NCI-H1092 (cell line): ENCODE data around the gene CDK14.

Experiments used
- DNase-seq: peaks from one replicate; lab custom pipeline; 2025; lab: John Stamatoyannopoulos, UW

CDK14 gene

DNA sequence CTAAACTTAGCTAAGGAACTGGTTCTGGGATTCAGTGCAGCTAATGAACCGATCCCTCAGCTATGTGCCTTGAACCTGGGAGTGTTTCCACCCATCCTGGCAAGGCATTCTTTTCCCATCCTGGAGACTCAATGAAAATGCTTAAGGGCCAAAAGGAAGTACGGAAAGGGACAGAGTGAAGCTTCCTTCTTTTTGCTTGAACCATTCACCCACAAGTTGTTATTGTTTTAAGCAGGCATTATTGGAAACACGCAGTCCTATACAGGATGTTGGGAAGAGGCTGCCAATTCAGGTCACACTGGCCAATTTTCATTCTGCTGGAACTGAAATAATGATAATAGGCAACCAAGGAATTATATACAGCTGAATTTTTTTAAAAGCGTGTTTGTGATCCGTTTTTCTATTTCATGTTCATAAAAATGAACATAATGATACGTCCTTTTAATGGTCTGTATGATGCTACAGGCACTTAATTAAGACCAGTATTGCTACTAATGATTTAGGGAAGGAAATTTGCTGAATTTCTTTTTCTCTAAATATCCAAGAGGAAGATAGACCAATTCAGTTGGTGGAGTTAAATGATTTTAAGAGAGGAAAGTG, 610.3 kb downstream of the CDK14 start:
- DNase-seq: no peak

DNA sequence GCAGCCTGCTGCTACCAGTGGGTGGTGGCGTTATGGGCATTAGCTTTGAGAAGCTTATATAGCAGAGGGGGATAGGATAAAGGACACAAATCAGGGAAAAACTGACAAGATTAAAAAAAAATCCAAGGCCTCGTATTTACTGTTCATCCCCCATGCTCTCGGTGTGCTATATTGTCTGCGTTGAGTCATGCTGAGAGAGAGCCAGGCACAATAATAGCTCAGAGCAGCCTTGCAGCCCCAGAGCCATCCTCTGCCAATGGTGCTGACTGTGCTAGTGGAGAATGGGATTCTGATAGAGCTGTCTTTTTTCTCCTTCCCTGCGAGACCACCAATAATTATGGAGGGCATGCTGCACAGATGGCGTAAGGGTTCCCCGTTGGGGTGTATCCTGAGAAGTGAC, 616.5 kb downstream of the CDK14 start:
- no peak for DNase-seq

DNA sequence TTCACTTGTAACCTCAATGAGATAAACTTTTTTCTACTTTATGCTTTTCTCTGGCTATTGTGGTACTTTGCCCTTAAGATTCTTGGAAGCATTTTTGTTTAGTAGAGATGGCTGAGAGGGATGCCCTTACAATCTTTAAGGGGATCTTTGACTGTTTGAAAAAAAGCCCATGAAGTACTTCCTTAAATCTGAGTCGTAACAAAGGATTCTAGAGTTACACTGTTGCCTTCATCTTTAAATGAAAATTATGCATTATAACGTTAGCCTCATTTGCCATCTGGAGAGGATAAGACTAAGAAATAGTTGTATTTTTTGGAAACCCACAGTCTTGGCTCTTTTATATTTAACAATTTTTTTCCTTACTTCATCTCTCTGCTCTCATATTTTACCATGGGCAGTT, 630.3 kb downstream of the CDK14 start:
- no peak for DNase-seq

DNA sequence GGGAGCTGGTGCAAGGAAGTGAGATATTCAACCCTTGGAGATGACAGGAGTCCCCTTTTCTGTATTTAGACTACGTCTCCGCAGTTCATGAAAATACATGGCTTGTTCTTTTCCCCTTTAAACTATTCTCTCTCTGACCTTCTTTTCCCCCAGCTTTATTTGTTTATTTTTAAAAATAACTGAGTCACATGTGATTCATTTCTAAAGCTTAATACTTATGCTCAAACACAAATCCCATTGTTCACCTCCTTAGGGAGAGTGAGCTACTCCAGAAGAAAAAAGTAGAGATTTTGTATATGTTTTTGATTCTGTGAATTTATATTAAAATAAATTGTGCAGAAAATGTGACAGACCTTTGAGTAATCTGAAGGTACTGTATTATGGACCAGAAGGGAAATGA, 632.2 kb downstream of the CDK14 start:
- no peak for DNase-seq

DNA sequence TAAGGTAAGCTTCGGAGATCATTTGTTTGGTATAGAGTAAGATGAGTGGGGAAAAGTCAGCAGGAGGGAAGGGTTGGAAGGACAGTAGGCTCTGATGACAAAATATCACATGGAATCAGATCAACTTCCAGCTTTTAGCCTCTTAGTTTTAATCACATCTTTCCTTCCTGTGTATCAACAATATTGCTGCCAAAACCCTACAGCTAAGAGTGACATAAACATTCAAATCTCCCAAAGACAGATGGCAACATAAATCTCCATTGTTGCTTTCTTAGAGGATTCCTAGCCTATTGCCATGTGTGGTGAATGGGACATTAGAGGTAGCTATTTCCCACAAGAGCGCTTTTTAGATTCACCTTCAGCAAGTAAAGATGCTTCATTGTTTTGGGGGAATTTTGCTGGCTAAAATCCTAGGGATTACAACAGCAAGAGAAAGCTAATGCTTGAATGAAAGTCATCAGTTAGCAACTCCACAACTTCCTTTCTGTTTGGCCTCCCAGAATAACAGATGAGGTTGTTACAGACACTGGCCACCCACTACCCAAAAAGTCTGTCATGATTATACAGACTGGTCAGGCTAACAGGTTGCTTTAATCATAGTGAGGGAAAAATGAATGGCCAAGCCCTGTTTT, 632.9 kb downstream of the CDK14 start:
- no peak for DNase-seq

DNA sequence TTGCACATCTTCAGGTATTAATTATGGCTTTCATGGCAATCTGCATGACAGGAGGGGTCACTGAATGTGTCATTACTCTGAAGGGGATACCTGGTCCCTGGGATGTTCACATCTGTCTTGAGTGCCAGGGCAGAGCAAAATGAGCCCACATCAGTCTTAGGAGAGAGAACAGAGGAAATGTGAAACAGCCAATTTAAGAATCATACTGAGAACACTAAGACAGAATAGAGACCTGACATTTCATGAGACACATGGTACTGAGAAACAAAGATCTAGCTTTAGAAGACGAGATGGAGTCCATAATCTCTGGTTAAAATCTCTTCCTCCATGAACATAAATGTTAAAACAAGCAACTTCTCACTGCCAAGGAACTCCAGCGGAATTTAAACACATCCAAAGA, 634.0 kb downstream of the CDK14 start:
- no peak for DNase-seq

DNA sequence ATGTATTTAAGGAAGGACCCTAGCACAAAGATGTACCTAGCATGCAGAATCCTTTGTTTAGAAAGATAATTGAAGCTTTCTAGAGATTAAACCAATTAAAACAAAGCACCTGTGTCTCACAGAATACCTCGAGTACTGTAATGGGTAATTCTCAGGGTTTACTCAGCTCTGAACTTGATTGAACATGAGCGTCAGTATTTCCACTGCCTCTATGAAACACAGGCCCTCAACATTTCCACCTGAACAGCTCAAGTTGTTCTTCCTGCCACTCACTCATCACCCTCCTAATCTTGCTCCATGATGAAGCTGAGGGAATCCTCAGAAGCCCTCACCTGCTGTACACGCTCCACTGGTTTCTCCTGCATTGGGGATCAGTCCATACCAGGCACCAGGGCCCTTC, 634.4 kb downstream of the CDK14 start:
- DNase-seq: no peak

DNA sequence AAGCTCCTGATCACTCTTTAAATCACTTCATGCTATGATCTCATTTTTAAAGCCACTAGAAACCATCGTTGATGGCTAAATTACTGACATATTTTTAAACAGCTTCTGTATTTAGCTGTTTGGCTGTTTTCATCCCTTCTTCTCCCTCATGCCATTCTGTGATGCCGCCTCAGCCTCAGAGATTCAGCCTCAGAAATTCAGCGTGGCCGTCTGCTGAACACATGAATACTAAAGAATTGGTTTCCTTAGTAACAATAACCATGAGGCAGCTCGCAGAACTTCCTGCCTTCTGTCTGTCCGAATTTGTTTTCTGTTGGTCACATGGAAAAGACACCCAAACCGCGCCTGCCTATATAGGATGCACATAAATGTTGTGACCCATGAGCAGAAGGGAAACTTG, 637.1 kb downstream of the CDK14 start:
- DNase-seq: no peak

DNA sequence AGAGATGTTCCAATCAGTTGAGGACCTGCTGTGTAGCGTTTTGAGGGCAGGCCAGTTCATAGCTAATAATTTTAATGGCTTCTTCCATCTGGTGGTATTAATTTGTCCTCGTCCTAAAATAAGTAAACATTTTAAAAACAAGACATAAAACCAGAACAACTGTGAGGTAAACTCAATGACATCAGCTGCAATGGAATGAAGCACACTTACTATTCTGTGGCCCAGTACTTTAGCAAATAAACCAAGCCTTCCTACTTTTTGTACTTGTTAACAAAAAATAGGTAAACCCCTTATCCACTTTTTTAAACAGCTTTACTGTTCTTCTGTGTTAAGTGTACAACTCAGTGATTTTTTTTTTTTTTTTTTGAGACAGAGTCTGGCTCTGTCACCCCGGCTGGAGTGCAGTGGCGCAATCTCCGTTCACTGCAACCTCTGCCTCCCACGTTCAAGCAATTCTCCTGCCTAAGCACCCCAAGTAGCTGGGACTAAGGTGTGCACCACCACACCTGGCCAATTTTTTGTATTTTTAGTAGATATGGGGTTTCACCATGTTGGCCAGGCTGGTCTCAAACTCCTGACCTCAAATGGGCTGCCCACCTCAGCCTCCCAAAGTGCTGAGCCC, 639.2 kb downstream of the CDK14 start:
- DNase-seq: no peak

DNA sequence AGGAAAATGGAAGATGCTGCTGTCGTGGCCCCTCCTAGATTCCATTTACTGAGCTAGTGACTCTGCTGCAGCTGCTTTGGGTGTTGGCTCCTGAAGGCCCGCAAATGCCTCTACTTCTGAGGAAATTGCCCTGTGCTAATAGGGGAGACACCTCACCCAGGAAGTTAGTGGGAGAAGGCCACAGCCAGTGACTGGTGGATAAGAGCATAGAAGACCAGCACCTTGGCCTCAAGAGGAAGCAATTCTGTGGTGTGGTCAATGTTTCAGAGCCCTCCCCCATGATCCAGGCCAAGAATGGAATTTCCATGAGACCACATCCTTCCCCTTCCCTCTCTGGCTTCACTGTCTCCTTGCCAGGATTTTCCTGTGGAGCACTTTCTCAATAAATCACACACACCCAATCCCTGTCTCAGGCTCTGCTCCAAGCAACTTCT, 643.1 kb downstream of the CDK14 start:
- no peak for DNase-seq

DNA sequence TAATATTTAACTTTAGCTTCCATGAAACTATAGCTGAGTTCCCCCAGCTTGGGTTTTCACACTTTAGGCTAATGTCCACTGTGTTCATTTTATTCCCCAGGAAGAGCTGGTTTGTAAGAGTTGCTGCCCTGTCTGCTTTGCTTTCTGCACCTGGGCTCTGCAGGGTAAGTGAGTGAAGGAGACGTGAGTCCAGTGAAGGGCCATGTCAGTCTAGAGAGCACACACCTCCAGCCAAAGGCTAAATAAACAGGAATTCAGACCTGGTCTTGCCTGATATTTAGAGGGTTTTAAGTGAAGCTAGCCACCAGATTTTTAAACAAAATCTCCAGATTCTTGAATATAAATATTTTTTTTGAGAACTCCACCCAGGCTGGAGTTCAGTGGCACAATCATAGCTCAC, 643.7 kb downstream of the CDK14 start:
- no peak for DNase-seq

DNA sequence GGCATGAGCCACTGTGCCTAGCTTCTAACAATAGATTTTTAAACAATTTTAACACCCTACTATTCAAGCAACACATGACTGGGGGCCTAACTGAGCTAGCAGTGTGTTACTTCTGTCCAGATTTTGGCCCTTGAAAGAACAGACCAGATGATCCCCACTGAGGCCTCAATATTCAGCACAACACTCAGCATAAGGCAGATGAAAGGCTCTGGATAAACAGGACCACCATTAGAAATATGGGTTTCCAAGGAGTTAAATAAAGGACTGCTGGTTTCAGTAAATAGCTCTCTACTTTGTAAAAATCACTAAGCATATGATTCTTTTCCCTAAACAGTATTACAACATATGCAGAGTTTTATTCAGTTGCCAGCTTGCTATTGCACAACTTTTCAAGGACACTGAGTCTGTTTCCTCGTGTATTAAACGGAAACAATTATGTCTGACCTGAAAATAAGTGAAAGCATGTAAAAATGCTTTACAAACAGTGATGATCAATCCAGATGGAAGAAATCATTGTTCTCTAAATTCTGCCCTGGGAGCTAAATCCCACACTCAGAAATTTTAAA, 644.3 kb downstream of the CDK14 start:
- DNase-seq: no peak

DNA sequence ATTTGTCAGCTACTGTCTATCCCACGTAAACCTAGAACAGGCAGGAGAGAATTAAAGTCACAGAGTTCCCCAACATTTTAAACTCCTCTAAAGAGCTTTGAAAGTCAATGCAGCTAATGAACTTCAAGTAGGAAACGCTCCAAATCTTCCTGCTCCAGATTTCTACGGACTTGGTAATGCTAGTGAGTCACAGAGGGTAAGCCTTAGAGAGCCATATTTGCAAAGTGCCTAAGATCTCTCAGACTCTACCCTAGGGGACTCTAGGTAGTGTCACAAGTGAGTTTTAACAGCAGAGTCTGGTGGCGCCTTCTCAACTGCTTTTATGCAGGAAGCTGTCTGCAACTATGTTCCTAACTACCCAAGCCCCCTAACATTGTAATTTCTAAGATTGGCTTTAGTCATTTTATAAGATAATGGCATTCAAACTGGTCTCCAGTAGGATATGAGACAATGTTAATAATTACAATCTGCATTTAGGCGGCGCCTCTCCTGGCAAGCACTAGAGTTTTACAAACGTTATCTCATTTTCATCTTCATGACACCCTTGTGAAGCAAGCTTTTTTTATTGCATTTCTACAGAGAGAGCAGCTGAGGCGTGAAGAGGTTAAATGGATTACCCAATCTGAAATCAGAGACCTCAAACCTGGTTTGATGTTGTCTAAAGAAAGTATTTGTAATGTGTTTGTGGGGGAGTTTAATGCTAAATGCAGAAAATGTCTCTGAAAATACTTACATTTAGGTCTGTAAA, 646.1 kb downstream of the CDK14 start:
- no peak for DNase-seq

DNA sequence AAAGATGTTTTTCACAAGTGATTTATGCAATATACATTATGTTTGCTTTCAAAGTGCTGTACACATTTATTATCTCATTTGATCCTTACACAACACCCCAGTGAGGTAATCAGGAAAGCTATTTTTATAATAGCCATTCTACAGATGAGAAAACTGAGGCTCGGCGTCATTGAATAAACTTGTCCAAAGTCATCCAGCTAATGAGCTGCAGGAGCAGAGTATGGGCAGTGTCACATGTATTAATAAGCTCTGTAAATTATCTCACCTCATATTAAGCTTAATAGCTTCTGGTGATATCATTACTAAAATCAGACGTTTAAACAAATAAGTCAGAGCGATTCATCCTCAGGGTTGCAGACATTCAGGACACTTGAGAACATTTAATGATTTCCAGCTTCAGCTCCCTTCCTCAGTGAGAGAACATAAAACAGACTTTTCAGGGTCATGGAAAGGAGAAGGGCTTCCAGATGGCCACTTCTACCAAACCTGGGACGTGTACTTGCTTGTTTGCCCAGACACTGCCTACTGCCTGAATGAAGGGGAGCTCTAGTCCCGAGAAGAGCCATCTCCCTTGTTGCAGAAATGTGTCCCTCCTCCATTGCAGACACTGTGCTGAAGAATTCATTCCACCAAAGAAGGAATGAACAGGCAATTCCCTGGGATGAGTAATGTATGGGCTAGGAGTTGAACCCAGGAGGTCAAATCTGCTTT, 647.6 kb downstream of the CDK14 start:
- no peak for DNase-seq

DNA sequence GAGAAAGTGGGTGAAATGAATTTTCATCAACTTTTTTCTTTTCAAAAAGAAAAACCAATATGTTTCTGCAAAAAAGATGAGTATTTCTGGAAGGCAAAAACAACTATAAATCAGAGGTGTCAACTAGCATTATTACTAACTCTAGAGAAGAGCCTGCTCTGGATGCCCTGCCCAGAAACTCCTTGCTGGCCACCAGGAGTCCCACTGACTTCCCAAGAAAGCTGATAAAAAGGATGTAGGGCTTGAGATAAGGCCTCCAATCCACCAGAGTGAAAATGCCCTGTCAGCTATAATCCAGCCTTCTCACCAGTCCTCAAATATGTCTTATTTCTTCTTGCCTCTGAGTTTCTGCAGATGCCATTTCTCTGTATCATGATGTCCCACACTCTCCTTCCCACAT, 651.4 kb downstream of the CDK14 start:
- DNase-seq: no peak

DNA sequence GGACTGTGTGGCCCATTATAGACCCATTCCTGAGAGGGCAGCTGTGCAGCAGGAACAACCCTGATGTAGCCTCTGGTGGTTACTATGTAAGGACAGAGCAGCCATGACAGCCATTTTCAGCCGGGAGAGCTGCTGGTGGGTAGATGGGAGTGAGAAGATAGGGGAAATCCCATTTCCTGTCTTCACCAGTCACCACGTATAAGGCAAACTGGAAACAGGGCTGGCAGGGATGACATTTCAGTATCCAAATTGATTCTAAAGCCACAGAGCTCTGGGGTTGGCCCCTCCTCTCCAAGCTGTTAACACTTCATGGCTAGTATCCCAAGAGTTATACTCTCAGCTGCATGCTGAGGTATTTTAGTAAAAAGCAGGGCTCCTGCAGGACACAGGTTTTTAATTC, 652.9 kb downstream of the CDK14 start:
- no peak for DNase-seq

DNA sequence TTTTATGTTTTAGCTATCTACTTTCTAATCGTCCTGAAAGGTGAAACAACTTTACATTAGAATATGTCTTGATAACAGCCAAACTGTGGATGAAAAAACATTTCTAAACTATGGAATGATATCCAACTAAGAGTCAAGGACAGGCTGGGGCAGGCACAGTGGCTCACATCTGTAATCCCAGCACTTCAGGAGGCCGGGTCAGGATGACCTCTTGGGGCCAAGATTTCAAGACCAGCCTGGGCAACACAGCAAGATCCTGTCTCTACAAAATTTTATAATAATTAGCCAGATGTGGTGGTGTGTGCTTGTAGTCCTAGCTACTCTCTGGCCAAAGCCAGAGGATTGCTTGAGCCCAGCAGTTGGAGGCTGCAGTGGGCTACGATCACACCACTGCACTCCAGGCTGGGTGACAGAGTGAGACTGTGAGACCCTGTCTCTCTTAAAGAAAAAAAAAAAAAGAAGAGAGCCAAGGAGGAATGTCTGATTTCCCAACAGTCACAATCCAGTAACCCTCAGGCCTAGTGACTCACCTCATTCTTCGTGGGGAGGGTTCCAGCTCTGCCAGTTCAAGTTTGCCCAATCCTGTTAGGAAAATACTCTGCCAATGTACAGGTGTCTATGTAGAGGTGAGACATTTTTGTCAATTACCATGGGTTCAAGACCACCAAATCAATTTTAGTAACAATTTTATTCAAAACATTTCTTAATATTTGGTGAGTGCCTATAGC, 653.5 kb downstream of the CDK14 start:
- no peak for DNase-seq

DNA sequence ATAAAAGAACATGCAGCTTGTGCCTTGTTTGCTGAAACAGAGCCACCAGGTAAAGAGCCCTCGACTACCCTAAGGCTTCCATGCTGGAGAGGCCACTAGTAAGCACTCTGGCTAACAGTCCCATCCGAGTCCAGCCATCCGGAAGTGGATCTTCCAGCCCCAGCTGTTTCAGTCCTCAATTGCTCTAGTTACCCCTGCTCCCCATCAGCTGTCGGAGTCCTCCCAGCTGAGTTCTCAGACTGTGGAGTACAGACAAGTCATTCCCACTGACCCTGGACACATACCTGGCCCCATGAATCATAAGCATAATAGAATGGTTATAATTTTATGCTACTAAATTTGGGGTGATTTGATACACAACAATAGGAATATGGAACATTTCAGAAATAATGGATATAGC, 654.6 kb downstream of the CDK14 start:
- DNase-seq: no peak

DNA sequence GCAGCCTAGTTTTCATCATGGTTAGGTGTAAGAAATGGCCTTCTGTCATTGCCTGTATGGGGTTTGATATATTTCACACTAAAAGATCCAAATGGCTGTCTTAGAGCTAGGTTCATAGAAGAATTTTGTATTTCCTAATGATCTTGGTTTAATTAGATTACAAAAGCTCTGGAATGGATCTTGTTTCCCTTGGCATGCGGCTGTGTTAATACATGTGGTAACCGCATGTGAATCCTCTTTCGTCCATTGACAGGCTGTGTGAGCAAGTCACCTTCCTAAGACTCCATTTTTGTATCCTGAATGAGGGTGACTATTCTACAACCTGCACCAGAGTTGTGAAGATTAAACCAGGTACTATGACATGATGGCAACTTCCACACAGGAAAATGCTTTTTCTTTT, 655.8 kb downstream of the CDK14 start:
- no peak for DNase-seq
